A549 treated with Hydrocortisone at 1 μM for 4 hours (cell line): ENCODE results near the gene GLRA1. TPM values are rescaled to one million over a fixed set of nuclear protein-coding genes. Genes with fewer than 3 reads are reported as not detected.

Experiments used
- total RNA-seq: library from RNA; stranded (reverse); fragments of 200-300 nt; extraction: Qiagen RNA extraction; gene quantifications from 5 replicates; pipeline ENCODE4 v1.2.3, GENCODE V29; 2022

The GLRA1 gene
- not detected in 5 replicates for total RNA-seq

GRCh38 chr5:151924564-151925301 lies at the start of gene GLRA1:
Gene GLRA1, minus strand, starts transcription at chr5:151924851. Its CDS starts 302 bp downstream, at chr5:151924549.

Other genes with a start within 250 kb of the GLRA1 start
- 13.0 to 20.8 TPM (median 19.7 TPM) in 5 replicates for gene SPARC, start 237.9 kb downstream of the GLRA1 start, total RNA-seq
- gene ATOX1, start 166.2 kb downstream of the GLRA1 start, total RNA-seq = 173 to 226 TPM (median 201 TPM) in 5 replicates
- 118 to 167 TPM (median 132 TPM) in 5 replicates for gene G3BP1, start 152.9 kb downstream of the GLRA1 start, total RNA-seq